Stimulated activated CD8-positive, alpha-beta memory T cell treated with anti-CD3 and anti-CD28 coated beads, Interleukin-15, amount 100 ng/mL, for 24 hours (primary cell): ENCODE measurements around the gene CTBP1.

ENCODE experiments used
- DNase-seq: peaks from one replicate; pipeline ENCODE4 v3.0.0-alpha.2; 2020; ENCODE audit warnings: low read depth

CTBP1 gene

DNA sequence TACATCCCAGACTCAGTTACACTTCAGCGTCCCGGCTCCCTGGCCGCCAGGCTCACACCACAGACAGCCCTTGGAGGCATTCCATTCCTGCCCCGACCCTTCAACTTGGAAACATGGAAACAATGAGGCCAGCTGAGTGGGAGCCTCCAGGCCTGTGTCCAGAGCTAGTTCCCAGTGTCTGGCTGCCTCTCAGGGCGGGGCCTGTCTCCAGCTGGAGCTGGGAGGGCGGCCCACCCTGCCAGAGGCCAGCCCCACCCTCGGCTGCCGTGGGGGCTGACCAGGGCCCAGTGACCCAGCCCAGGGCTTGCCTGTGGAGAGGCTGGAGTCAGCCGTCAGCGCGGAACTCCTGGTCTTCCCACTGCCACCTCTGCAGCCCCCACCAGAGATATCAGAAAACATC, 39.1 kb downstream of the CTBP1 start:
- no peak for DNase-seq

DNA sequence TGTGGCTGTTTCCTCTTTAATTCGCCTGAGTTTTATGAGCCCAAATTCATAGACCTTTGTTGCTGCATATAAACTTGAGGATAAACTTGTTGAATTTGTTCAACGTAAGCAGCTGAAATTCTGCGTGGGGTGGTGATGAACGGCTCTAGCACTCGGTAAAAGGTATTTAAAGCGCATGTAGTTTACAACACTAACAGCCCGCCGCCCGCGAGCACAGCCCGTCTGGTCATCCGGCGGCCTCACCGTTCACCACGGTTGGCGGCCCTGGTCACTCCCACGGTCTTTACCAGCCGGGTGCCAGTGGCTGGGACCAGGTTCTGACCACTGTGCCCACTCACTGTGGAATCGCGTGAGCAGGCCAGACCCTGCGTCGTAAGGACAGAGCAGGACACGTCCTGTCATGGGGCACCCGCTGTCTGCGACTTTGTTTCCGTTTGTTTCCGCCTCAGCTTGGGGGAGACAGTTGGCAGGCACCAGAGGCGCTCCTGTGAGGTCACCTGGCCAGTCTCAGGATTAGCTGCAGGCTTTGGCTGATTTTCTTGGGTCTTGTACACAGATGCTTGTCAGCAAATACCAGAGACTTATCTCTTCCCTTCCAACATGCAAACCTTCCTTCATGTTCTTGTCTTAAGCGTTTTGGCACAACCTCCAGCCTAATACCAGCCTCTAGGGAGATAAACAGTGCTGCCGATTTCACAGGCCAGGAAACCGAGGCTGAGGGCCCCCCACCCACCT, 39.8 kb downstream of the CTBP1 start:
- no peak for DNase-seq

DNA sequence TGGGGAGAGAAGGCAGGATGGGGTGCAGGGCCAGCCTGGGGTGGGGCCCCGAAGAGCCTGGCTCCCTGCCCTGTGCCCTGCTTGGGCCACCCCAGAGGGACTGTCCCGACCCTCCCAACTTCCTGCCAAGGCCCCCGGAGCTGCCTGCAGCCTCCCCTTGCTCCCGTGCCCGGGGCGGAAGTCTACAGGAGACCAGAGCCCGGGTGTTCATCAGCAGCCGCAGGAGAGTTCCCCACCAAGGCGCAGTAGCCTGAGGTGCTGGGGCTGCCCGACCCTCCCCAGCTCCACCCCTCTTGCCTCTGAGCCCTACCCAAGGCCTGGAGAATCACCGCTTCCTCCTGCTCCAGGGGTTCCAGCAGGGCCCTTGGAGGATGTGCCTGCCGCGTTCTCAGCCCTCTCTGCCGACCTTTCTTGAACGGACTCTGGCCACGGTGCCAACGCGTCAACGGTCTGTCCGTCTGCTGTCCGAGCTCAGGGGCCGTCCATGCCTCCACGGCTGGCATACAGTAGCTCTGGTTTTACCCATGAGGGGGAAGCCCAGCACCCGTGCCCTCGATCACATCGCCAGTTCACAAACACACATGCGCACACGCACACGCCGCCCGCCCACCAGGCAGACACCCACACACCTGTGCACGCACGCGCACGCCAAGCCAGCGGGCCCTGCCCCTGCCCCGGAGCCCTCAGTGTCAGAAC, 40.5 kb downstream of the CTBP1 start:
- no peak for DNase-seq

DNA sequence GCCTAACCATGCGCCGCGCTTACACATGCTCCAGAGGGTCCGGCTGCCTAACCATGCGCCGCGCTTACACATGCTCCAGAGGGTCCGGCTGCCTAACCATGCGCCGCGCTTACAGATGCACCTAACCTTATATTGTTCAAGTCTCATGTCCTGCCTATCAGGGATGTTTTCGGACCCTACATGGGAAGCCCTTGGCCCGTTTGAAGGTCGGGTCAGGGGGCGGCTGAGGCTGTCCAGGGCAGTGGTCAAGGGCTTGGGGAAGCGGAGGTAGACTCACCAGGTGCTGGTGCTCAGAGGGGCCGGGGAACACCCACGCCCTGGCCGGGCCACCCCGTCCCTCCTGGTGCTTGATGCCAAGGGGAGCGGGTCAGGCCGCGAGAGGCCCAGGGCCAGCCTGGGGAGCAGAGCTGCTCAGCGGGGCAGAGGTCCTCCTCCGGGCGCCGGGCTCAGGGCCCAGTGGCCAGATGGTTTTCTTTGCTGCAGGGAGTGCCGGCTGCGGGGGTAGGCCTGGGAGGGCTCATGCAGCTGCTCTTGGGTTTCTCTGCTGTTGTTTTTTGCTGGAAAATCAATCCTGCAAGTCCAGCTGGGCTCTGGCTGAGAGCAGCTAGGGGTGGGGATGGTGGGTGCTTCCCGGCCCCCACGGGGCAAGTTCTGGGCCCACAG, 41.2 kb downstream of the CTBP1 start:
- no peak for DNase-seq

DNA sequence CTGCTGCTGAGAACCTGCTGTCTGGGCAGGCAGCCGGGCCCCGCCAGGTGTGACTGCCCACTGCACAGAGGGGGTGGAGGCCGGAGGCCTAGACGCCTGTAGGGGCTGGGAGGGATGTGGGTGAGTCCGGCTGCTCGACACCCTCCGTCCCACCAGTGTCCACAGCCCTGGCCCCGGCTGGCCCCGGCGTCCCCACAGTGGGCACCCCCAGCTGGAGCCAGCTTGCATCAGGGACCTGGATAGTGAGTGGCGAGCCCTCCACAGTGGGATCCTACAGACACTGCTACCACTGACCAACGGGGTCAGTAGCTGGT, 41.8 kb downstream of the CTBP1 start:
- no peak for DNase-seq

DNA sequence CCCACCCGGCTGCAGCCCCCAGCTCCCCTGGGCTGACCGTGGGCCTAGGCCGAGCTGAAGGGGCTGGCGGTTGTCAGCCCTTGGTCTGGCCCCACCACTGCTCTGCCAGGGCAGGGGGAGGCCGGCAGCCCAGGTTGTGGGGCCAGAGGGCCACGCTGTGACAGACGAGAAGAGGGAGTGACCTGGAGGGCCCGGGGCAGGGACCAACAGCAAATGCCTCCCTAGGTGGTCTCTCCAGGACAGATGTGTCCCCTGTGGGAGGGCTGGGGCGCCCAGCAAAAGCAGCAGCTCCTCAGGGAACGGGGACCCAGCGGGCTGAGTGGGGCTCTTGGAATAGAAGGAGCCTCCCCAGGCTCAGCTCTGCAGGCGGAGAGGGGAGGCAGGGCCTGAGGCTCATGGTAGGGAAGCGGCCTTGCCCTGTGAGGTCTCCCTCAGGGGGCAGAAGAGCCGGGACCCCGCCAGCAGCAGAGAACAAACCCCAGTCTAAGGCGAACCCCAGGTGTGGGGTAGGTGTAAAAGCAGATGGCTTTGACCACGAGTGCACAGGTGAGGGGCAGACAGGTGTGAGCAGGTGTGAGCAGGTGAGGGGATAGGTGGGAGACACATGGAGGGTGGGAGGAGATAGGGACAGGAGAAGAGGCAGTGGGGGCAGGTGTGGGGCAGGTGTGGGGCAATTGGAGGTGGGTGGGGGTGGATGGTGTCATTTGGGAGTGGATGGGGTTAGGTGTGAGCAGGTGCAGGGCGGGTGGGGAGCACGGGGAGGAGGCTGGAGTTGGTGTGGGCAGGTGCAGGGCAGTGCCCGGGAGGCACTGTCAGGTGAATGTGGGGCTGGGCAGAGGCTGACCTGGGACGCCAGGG, 42.4 kb downstream of the CTBP1 start:
- DNase-seq, result no peak

DNA sequence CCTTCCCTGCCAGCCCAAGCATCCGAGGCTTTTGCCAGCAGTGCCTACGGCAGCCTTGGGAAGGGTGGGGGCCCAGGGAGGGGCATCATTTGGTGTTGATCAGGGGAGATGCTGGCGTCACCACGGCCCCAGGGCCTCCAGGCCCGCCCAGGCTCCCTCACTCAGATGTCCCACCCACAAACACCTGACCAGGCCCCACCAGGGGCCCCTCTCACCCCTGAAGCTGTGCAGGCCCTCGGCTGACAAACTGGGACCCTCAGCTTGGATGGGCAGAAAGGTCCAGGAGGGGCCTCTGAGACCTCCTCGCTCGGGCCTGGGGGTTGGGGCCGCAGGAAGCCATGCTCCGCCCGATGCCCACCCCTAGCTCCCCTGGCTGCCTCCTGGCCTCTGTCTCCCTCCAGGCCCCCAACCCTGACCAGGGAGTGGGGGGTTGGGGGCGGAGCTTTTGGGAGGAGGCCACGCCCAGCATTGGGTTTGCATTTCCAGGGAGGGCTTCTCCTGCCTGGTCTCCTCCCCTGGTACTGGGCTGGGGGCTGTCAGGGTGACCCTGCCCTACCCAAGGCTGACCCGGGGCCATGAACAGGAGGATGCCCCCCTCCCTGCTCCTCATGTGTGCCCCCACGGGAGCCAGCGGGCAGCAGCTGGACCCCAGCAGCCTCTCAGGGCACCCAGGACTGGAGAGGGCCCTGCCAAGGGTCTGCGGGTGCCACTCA, 43.2 kb downstream of the CTBP1 start:
- DNase-seq, result no peak

DNA sequence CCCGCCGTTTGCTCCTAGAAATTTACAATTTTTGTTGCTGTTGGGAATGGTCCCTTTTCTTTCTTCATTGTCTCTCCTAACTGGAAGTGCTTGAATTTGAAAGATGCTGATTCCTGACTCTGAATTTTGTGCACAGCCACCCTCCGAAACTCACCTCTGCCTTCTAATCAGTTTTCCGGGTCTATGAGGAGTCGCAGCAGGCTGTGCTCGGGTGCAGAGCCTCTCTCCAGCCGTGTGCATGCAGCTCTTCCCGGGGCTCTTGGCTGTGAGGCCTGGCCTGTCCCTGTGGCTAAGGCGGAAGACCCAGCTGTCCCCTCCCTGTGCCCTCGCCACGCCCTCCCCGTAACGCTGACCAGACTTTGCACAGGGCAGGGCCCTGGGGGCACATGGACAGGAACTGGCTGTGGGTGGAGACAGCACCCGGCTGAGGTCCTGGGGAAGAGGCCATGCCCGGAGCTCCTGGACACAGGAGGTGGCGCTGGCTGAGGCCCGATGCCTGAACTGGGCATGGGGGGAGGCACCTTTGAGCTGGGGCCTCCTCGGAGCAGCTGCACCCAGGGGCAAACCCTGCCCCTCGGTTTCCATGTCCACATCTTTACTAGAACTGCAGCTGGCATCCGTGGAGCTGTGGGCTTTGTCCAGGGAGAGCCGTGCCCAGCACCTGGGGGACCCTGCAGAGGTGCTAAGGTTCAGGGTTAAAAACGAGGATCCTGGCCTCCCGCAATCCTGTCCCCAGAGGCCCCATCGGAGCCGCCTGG, 43.9 kb downstream of the CTBP1 start:
- no peak for DNase-seq

DNA sequence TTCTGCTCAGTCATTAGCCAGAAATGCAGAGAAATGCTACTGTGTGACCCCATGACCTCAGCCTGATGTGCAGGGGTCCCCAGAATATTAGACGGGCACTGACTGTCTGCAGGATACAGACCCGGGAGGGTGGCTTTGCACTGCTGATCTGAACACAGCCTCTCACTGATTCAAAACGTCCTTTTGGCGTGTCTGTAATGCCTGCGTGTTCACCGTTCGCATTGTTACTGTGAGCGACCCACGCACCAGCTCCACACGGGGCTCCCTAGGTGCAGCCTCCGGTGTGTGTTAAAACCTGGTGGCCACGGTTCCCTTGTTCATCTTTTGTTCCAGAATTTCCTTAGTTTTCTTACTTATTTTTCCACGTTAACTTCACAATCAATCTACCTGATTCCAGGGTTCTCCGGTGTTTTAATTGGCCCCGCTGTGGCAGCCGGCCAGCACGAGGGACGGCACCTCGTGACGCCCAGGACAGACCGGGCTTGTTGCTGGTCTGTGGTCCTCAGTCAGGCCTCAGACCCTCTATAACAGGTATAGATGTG, 44.6 kb downstream of the CTBP1 start:
- no peak for DNase-seq

DNA sequence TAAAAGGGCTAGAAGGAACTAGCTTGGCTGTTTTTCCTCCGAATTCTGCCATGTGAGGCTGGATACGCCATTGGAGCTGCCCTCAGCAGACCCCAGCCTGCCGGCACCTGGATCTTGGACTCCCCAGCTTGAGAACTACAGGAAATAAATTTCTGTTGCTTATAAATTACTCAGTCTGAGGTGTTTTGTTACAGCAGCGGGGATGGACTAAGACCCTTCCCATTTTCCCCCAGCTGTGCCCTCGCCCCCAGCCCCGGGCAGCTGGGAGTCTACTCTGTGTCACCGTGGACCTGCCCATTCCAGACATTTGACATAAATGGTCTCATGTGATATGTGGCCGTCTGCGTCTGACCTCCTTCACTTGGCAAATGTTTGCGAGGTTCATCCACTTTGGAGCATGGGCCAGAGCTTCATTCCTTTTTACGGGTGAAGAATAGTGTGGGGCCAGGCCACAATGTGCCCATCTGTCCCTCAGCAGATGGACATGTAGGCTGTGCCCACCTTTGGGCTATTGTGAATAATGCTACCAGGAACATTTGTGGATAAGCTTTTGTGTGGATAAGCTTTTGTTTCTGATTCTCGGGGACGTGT, 45.8 kb downstream of the CTBP1 start:
- no peak for DNase-seq

DNA sequence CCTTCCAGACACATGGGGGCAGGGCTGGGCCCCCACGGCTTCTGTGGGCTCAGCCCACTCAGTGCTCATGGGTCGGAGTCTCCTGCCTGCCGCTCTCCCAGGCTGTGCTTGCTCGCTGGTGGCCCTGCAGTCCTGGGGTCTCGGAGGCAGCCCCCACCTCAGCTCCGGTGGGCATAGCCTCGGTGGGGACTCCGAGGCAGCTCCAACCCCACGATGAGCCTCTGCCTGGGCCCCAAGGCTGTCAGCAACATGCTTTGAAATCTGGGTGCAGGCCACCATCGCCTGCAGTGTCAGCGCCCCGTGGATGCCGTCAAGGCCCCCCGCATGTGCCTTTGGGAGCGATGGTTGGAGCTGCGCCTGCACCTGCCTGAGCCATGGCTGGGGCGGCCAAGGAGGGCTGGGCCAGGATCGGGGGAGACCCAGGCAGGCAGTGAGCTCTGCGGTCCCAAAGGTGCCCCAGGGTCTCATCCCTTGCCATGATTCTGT, 46.4 kb downstream of the CTBP1 start:
- no peak for DNase-seq

DNA sequence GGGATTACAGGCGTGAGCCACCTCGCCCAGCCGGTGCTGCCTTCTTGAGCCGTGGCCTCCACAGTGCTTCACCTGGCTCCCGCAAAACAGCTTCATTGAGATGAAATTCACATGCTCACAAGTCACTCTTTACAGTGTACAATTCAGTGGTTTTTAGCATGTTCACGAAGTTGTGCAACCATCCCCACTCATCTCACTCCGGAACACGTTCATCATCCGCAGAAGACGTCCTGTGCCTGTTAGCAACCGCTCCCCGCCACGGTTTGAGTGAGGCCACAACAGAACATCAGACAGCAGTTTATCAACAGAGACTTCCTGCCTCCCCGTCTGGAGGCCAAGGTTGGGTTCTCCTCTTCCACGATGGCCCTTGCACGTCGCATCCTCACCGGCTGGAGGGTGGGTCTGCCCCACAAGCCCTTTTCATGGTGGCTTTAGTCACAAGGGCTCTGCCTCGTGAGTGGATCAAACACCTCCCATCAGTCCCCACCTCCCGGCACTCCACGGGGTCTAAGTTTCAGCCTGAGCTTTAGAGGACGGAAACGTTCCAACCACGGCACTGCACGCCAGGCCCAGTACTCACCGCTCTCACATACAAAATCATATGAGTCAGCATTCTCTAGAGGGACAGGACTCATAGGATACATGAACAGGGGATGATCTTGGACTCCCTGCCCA, 46.9 kb downstream of the CTBP1 start:
- peak; percentile 39 for DNase-seq

DNA sequence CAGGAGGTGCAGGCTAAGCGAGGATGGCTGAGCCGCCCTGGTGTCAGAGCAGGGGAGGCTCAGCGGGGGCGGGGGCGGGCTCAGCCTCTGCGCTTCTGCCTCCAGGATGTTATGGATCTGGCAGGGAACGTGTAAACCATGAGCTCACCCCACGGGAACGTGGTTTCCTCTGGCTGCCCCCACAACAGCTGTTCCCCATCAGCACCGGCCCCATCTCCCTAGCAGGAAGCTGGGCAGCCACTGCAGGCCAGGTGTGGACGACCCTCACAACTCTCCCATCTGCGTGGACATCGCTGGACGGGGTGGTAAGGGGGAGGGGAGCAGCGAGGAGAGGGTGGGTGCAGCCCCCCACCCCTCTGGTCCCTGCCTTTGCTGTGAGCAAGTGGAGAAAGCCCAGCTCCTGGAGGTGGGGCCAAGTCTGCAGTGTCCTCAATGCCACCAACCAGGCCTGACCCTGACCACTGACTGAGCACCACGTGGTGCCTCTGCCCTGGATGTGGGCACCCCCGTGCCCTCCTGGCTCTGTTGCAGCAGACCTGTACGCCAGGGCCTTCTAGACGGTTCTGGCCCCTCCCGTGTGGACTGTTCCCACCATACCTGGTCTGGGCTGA, 48.4 kb downstream of the CTBP1 start:
- DNase-seq, result no peak

DNA sequence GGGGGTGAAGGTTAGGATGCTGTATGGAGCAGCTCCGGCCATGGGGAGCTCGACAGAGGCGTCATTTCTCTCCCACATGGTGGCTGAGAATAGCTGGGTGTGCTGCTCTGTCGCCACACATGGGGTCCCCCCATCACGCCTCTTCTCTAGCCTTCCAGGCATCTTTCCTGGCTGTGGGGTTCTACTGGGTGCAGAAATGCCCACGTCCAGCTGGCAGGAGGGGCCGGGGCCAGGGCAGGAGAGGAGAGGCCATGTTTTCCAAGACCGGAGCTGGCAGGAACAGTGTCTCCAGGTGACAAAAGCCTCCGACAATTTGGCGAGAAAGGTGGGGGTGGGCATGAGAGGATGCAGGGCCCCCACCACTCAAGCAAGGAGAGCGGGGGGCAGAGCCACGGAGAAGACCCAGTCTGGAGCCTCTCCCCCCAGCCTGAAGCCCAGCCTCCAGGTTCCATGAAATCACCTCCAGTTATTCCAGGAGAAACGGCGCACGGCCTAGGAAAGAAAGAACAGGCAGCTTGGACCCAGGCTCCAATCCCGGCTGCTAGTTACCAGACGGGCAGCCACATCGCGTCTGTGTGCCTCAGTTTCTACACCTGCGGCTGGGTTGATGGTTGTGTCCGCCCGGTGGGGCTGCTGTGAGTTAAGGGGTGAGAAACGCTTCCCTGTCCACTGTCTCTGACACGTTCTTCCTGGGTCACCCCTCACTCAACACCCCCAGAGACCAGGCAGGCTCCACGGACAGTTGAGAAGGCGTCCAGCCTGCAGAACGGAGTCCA, 49.2 kb downstream of the CTBP1 start:
- no peak for DNase-seq

DNA sequence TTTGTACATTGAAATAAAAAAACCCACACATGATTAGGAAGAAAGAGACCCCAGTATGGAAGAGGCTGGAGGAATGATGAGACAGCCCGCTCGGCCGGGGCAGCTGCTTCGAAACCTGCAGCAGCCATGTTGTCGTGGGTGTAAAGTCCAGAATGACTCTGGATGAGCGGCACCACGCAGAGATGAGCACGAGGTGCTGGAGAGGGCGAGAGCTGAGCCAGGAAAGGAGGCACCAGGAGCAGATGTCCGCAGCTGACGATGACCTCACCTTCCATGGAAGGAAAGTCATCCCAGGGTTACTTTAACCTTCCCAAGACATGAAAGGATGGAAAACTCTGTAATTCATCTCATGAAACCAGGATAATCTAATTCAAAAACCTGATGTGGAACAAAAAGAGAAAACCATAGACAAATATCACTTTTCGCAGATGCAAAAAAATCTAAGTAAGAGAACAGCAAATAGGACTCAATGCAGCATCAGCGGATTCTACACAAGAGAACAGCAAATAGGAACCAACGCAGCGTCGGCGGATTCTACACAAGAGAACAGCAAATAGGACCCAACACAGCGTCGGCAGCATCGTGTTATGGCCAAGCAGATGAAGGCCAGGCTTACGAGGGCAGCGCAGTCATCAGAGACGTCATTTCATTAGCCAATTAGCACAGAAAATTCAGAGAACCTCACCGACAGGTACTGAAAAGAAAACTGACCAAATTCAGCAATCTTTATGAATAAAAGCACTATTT, 50.7 kb downstream of the CTBP1 start:
- no peak for DNase-seq

DNA sequence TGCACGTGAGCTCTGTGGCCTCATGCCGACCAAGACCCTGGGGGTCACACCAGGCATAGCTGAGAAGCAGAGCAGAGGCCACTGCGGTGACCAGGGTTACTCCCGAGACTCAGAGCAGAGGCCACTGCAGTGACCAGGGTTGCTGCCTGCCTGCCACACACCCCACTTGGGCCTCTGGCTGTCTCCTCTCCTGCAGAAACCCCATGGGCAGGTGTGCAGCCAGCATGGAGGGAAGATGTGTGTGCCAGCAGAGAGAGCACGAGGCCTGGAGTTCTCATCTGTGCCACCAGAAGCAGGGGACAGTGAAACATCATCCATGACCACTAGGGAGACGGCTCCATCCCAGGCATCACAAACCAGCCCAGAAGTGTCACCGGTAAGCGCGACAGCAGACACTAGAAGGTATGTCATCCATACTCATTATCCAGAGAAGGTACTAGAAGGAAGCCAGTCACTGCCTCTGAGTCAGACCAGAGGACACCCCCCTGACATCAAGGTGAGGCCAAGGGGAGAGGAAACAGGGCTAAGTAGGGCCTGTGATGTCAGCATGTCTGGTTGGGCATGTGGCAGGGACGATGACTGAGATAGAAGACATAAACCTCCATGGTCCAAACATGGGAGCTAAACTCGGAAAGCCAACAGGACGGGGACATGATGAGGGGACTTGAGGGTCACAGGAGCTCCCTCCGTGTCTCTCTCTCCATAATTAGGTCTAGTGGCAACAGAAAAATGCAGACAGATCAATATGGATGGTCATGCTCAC, 52.3 kb downstream of the CTBP1 start:
- DNase-seq, result no peak

DNA sequence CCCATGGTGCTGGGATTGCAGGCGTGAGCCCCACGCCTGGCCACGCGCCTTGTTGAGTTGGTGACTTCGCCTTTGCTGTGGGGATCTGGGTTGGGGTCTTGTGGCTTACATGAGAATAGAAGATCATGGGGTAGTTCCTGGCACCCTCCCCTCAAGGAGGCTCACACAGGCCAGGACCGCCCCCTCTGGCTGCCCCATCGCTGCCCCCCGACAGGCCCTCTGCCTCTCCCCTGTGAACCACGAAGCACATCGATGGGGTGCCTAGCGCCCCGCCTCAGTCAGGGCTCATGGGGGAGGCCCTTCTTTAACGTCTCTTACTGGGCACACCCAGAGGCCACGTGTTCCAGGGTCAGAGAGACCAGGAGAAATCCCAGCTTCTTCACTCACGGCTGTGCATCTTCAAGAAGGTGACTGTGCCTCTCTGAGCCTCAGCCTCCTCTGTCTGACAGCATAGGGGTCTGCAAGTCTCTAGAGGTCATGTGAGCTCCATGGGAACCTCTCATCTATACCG, 53.0 kb downstream of the CTBP1 start:
- DNase-seq, result no peak
